Pons (tissue), 1 donor: ENCODE results near the gene BNIP2.
"Not testable (repeated sequence)": the region's sequence is repeated elsewhere in the genome, so short reads cannot be mapped to it uniquely, and the experiment has no call there.

Experiments
- DNase-seq: peaks from one replicate; pipeline ENCODE4 v3.0.0-alpha.2; 2016; ENCODE audit warnings: low spot score

BNIP2 gene

DNA sequence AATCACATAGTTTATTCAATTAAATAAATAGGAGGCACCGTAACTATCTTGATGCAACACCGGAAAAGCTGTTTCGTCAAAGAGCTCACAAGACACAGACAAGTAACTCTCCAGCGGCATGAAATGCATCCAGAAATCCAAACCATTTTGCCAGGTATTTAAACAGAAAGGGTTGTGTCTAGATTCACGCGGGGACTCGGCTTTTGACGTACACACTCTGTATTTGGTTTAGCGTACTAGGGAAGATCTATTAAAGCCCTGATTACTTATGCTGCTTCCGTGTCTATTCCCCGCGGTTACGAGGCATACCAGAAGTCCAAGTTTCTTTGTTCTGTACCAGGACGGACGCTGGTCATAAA lies 718 bp downstream of the BNIP2 start:
- peak; percentile 70 for DNase-seq

DNA sequence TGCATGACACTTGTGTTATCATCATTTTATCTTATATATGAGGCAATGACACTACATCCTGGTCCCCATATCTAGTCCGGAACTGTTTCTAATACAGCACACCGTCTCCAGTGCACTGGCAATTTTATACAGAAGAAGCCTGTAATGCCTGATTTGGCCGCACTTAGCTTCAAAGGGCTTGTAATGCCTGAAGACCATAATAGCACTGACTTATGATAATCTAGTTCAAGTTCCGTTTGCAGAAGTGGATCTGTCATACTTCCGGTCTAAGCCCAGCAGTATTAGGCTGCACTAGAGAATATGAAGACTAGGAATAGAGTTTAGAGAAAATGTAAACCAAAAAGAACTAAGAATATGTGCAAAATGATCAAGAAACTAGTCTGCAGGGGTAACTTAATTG lies 1.3 kb downstream of the BNIP2 start:
- peak; percentile 41 for DNase-seq

DNA sequence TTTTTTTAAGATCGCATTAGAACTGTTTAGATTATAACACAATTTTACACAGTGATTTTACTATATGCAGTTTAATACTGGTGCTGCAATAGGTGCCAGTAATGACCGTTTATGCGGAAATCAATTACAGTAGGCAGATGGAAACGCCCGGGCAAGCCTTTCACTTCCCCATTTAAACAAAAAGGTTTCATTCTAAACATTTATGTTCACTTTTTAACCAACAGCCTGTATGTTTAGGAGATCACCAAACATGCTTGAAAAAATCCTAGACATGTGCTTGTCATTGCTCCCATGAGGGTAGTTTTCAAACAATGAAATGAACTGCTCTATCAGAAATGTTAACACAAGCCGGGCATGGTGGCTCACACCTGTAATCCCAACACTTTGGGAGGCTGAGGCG lies 2.7 kb downstream of the BNIP2 start:
- no peak for DNase-seq

DNA sequence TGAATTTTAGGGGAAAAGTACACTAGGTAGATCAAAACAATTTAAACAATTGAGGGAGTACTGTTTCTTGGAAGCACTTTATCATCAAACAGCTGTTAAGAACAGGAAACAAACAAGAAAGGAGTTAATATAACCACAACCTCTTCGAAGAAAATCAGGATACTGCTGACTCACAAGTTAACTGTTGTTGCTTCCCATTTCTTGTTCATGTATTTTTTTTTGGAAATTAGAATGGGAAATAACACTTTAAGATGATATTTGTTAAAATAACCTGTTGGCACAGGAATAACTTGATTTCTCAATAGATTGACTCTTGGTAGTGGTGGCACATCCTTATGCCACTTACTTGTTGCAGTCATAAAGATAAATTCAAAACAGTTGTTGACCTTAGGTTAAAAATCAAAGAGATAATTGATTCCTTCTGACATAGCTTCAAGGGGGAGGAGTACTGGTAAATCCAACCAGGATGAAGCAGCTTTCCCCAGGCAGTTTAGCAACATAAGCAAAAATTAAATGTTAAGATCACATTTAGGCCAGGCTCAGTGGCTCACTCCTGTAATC lies 3.3 kb downstream of the BNIP2 start:
- DNase-seq, result no peak

DNA sequence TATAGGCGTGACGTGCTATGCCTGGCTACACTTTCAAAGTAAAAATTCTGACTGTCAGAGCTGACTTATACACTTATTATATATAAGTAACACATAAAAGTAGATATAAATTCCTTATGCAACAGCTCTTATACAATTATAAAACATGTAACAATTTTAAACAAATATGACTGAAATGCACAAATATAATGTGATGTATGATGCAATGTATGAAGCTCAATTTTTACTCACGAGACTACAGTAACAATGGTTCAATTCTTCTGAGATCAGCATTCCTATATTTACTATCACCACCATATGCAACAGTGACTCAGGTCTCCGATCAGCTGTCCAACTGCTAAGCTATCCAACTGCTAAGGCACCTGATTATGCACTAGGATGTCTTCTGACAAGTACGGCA lies 8.2 kb downstream of the BNIP2 start:
- DNase-seq, result no peak

DNA sequence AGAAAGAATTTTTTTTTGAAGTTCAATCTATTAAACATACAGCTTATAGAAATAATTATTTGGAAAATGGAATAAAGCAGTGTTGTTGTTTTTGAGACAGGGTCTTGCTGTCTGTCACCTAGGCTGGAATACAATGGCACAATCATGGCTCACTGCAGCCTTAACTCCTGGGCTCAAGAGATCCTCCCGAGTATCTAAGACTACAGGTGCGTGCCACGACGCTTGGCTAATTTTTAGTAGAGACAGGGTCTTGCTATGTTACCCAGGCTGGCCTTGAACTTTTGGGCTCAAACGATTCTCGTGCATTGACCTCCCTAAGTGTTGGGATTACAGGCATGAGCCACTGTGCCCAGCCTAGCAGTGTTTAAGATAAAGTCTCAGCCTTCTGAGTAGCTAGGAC lies 8.8 kb downstream of the BNIP2 start:
- DNase-seq, result no peak

DNA sequence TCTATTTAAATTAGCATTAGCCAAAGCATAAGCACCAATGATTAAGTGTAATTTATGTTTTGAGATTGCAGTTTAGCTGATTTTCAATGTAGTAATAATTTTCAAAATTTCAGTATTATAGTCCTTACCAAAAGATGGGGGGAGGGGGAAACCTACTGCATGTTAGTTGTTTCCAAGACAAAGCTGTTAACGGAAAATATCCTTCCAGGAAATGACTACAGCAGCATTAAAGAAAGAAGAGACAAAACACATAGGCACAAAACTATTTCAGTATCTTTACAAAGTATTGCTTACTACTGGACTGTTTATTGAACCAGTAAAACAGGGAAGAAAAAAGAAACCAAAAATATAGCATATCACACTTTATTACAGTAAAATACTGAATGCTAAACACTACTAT lies 10.5 kb downstream of the BNIP2 start:
- no peak for DNase-seq

DNA sequence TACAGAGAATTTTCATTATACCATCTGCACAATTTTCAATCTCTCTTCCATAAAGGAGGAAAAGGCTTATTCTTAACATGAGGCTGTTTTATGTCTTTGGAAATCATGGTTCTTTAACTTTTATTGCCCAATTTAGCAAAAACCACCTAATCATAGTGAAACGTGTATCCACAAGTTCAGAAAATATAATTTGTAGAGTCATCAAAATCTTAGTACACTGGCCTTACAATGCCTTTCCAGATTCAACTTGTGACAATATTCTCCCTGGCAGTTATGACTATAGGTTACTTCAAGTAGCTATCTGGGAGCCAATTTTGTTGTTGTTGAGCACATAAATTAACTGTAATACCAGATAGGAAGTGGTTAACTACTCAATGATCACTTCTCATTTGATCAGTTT lies 10.9 kb downstream of the BNIP2 start:
- no peak for DNase-seq

DNA sequence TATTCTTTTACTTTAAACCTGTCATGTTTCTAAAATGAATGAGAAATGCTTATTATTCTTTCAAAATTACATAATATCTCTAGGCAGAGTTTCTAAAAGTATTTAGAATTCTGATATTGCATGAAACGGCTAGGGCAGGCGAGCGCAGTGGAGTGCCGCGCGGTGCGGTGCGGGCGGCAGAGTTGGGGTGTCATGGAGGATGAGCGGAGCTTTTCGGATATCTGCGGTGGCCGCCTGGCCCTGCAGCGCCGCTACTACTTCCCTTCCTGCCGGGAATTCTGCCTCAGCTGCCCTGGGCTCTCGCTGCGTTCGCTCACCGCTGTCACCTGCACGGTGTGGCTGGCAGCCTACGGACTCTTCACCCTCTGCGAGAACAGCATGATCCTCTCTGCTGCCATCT lies 12.6 kb downstream of the BNIP2 start:
- no peak for DNase-seq

DNA sequence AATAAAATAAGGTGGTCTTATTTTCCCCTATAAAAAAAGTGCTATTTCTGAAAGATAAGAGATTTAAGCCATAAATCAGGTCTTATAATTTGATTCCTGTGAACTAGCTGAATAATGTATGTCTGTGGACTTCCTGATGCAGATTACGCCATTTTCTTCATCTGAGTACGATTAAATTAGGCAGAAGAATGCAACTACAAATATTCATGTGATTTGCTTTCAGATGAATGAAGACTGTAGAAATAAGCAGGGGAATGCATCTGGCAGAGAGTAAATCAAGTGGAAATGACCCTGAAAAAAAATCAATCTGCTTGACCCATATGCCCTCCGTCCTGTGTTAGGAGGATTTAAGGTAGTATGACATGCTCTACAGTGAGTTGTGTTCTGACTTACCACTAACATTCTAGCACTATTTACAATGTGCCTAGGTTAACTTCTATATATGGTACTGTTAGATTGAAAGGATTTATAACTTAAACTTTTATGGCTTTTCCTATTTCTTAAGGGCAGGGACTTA lies 14.7 kb downstream of the BNIP2 start:
- DNase-seq, result no peak

DNA sequence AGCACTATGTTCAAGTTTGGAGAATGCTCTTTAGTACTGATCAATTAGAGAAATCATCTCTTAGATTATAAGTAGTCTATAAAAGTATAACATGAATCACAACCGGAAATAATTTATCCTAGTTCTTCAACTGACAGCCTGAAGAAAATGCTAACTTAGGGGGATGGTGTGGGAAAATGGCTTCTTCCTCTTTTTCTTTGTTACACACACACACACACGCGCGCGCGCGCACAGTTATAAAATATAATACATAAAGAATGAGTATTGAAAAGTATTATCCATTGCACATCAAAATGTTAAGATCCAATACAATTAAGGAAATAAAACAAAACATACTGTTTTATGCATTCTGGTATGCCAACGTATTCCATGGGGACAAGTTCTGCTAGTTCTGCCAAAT lies 20.6 kb downstream of the BNIP2 start:
- no peak for DNase-seq

DNA sequence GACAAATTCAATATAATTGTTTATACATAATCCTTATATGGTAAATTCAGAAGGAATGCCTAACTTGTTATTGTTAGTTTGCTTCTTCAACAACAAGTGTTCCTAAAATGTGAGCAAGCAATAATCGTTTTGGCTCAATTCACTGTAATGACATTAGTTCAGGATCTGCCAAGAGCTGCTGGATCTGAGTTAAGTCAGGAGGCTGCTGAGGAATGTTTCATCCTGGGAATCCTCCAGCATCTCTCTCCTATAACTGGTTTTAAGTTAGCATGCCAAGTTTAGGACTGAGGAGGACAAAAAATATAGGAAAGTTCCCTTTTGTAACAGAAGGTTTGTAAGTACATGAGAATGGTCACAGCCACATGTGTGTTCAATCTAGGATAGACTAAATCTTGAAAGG lies 26.9 kb downstream of the BNIP2 start:
- no peak for DNase-seq

DNA sequence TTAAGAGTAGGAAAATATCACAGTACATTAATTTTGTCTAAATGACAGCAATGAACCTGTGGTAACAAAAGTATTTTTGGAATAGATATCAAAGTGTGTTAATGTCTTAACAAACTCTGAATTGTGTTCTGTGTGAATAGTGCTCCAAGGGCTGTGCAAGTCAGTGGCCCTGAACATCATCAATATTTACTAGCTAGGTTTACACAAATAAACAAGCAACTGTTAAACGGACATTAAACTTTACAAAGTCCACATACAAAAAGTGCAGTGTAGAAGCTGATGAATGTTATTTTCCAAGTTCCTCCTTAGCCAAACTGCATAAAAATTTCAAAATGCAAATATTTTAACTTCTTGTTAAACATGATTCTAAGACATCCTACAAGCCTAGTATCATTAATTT lies 29.8 kb downstream of the BNIP2 start:
- no peak for DNase-seq

DNA sequence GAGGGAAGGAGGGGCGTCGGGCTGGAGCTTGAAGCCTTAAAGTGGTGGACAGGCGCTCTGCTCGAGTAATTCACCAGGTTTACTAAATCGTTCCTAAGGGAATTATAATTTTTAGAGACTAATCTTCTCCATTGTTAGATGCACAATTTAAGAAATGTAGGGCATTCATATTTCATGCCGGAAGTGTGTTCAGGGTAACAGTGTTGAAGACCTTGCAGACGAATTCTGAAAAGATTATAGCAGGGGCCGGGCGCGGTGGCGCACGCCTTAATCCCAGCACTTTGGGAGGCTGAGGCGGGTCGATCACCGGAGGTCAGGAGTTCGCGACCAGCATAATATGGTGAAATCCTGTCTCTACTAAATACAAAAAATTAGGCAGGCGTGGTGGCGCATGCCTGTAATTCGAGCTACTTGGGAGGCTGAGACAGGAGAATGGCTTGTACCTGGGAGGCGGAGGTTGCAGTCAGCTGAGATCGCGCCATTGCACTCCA lies 31.4 kb downstream of the BNIP2 start:
- DNase-seq, result no peak

DNA sequence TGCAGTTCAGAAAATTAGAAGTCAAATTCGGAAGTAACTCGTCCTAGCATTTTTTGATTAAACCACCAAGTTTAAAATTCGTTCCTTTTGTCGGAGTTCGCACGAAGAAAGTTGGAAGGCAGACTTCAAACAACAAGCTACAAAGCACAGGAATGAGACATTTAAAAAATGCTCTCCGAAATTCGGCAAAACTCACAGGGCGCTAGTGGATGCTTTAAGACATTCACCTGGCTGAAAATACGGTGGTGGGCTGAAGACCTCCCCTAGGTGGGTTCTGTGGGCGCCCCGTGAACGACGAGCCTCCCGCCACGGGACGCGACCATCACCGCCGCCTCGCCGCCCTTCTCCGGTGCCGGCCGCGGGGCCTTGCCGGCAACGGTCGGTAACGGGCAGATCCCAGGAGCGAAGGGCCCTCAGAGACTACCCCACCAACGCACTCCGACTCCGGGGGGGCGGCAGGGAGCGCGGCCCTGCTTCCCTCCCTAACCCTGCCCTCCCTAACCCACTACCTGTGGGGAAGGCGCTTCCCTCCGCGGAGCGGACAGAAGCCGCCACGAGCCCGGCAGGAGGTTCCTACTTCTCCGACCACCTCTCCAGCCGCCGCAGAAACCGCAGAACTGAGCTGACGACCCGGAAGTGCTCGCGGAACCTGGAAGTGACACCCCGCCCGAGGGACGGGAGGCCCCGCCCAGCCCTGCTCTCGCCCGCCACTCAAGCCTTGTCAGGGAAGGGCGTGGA lies 32.1 kb downstream of the BNIP2 start, which contains the start of gene GTF2A2:
Gene GTF2A2 (minus strand): TSS at position 619 of the 738 bp plus-strand sequence. CDS start 5,238 bp downstream, outside the sequence.
- DNase-seq, result peak; percentile 97

DNA sequence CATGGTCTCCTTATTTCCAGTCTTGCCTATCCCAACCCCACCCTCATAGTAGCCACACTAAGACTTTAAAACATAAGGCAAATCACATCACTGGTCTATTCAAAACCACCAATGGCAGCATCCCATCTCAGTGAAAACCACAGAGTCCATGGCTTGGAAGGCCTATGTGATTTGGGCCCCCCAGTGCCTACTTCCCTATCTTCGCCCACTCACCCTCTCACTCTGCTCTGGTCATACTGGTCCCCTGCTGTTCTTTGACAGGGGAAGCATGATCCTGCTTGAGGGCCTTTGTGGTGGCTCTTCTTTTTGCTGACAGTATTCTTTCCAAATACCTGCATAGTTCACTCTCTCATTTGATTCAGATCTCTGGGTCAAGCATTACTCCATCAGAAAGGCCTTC lies 35.1 kb downstream of the BNIP2 start:
- peak; percentile 21 for DNase-seq

DNA sequence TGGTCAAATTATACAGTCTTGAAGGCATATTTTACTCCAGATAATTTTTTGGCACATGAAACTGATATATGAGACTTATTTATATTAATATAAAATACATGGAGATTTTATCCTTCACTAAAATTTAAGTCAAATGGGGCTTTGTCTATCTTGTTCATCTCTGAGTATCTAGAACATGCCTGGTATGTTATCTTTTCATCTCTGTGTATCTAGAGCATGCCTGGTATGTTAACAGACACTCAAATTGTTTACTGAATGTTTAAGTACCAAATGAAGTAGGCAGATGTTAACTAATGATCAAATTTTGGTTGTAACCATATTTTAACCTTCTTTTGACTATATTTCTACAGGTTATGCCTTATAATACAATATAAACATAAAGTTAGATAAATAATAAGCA lies 39.5 kb downstream of the BNIP2 start:
- DNase-seq, result no peak

DNA sequence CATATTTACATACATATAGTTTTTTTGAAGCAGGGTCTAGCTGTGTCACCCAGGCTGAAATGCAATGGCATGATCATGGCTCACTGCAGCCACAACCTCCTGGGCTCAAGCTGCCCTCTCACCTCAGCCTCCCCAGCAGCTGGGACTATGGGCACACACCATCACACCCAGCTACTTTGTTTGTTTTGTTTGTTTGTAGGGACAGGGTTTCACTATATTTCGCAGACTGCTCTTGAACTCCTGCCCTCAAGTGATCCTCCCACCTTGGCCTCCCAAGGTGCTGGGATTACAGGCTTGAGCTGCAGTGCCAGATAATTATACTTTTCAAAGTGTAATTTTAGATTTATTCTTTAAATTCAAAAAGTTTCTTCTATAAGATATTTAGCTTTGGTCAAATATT lies 42.0 kb downstream of the BNIP2 start:
- DNase-seq, result no peak

DNA sequence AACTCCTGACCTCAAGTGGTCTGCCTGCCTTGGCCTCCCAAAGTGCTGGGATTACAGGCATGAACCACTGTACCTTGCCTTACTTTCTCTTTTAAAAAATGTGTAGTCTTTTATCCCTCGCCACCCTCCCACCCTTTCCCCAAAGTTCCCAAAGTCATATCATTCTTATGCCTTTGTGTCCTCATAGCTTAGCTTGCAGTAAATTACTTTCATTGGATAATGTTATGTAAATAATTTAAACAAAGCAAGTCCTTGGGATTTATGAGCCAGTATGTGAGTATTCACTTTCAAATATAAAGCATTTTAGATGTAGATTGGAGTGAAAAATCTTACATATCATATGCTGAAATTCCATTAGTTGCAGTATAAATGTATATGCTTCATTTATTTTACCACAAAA lies 42.8 kb downstream of the BNIP2 start:
- DNase-seq, result no peak

DNA sequence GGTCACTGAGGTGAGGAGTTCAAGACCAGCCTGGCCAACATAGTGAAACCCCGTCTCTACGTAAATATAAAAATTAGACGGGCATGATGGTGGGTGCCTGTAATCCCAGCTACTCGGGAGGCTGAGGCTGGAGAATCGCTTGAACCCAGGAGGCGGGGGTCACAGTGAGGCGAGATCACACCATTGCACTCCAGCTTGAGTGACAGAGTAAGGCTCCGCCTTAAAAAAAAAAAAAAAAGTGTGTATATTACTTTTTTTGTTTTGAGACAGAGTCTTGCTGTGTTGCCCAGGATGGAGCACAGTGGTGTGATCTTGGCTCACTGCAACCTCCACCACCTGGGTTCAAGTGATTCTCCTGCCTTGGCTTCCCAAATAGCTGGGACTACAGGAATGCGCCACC lies 43.3 kb downstream of the BNIP2 start:
- not testable (repeated sequence) for DNase-seq

DNA sequence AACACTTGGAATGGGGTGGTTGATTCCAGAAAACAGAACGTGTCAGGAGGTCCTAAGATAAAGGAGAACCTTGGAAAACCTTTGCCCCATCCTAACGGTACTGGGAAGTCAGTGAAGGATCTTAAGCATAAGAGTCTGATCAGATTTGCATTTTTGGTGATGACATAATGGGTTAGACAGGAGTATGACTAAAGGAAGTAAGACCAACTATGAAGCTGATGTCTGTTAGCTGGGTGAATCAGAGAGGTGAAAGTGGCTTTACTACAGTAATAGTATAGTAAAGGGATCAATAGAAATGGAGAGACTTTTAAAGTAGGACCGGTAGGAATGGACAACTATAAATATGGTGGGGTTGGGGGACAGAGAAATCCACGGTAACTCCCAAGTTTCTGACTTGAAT lies 44.4 kb downstream of the BNIP2 start:
- no peak for DNase-seq

DNA sequence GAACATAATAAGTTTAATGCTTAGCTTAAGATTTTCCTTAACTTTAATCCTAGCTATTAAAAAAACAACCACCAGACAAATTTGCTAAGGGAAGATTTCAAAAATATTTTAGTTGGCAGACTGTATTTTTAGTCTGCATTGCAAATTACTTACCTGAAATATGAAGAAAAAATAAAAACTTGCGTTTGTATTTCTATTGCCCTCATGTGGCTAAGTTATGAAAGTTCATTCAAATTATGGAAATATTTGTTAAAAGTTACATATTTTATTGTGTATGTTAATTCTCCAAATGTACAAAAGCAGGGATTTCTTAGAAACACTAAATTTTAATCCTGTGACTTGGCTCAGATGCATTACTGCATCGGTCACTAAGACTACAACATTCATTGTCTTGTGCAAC lies 46.8 kb downstream of the BNIP2 start:
- DNase-seq, result no peak

DNA sequence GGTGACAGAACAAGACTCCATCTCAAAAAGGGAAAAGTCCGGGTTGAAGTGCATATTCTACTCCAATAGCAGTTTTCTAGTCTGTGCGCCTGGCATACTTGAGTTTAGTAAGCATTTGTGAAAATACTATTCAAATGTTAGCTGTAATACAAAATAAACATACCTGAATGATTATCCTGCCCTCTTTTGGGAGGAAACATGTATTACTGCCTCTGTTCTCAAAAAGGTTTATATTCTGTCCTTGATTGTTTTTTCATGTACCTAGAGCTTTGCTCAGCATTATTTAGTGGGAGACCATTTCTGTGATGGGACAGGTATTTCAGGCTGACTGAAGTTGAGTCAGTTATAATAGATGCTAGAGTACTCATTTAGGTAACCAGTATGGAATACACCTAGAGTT lies 51.6 kb downstream of the BNIP2 start:
- not testable (repeated sequence) for DNase-seq

DNA sequence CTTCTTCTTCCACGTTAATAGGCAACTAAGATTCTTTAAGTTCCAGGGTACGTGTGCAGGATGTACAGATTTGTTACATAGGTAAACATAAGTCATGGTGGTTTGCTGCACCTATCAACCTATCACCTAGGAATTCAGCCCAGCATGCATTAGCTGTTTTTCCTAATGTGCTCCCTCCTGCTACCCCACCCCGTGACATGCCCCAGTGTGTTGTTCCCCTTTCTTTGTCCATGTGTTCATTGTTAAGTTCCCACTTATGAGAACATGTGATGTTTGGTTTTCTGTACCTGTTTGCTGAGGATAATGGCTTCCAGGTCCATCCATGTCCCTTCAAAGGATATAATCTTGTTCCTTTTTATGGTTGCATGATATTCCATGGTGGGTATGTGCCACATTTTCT lies 52.9 kb downstream of the BNIP2 start:
- peak; percentile 19 for DNase-seq
